Germinal center (tissue), 1 donor: ENCODE measurements around the gene CA10.

Experiments
- DNase-seq: peaks from one replicate; pipeline ENCODE4 v3.0.0; 2012; ENCODE audit warnings: mixed read lengths, low spot score

Gene CA10

GRCh38 chr17:51765282-51766135 is 393.0 kb downstream of the CA10 start:
- no peak for DNase-seq

GRCh38 chr17:51764387-51764971 is 394.0 kb downstream of the CA10 start:
- peak; percentile 59 for DNase-seq

- DNase-seq = no peak
Observed at GRCh38 chr17:51763058-51763457, 395.5 kb downstream of the CA10 start.

GRCh38 chr17:51761105-51761504 is 397.4 kb downstream of the CA10 start:
- no peak for DNase-seq

GRCh38 chr17:51759260-51759659 is 399.3 kb downstream of the CA10 start:
- DNase-seq = no peak

GRCh38 chr17:51751072-51751471 is 407.4 kb downstream of the CA10 start:
- DNase-seq = no peak

- no peak for DNase-seq
Observed at GRCh38 chr17:51748749-51749604, 409.5 kb downstream of the CA10 start.

GRCh38 chr17:51746421-51746820 is 412.1 kb downstream of the CA10 start:
- DNase-seq = no peak

- no peak for DNase-seq
Observed at GRCh38 chr17:51745993-51746392, 412.5 kb downstream of the CA10 start.

GRCh38 chr17:51743477-51743876 is 415.0 kb downstream of the CA10 start:
- no peak for DNase-seq

GRCh38 chr17:51742571-51742970 is 415.9 kb downstream of the CA10 start:
- DNase-seq = no peak

GRCh38 chr17:51741458-51741857 is 417.1 kb downstream of the CA10 start:
- DNase-seq = no peak

GRCh38 chr17:51740531-51740930 is 418.0 kb downstream of the CA10 start:
- no peak for DNase-seq

- no peak for DNase-seq
Observed at GRCh38 chr17:51739245-51739886, 419.1 kb downstream of the CA10 start.

GRCh38 chr17:51736356-51736755 is 422.2 kb downstream of the CA10 start:
- no peak for DNase-seq

- no peak for DNase-seq
Observed at GRCh38 chr17:51734976-51735375, 423.5 kb downstream of the CA10 start.

GRCh38 chr17:51734462-51734861 is 424.1 kb downstream of the CA10 start:
- no peak for DNase-seq

GRCh38 chr17:51733166-51733565 is 425.3 kb downstream of the CA10 start:
- no peak for DNase-seq

- DNase-seq = no peak
Observed at GRCh38 chr17:51731941-51732722, 426.4 kb downstream of the CA10 start.

GRCh38 chr17:51730303-51731050 is 428.0 kb downstream of the CA10 start:
- DNase-seq = no peak

- DNase-seq = no peak
Observed at GRCh38 chr17:51725185-51725584, 433.3 kb downstream of the CA10 start.
